ENCODE measurements around the gene RPLP2. TPM values are rescaled to one million over a fixed set of nuclear protein-coding genes. Genes with fewer than 3 reads are reported as not detected.

Gene RPLP2
- total RNA-seq, 1 donor from 2014 or later, result 418 TPM

DNA sequence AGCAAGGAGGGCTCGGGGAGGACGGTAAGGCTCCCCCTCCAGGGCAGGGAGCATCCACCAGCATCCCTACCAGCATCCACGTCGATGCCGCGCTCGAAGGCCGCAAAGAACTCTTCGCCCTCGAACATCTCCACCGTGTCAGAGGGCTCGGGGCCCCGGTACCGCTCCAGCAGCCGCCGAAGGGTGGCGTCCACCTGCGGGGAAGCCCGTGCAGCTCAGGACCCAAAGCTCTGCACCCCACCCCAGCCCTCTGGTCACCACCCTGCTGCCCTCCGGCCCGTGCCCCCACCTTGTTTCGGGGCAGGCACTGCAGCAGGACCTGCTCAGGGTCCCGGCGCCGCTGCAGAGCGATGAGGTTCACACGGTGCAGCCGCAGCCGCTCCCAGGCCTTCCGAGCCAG is 9.3 kb upstream of the RPLP2 start:
- Mint-ChIP-seq H3K9me3 (no peaks in the 10 kb centered on the region), H3K4me3 (no peak overlapping the region), H3K27me3 (ENCODE audit: insufficient read depth, low read depth) (peaks cover 4% of the 10 kb centered on the region), H3K27ac (no peak overlapping the region), H3K36me3 (no peaks in the 10 kb centered on the region), H3K4me1 (peaks cover 14% of the 10 kb centered on the region)
- DNase-seq (ENCODE audit: low spot score), result no peak
- TF ChIP-seq EZH2phosphoT487 (IDR thresholded peaks at IDR 0.05) (no peak), EZH2 (IDR thresholded peaks at IDR 0.05) (no peak)
- no peaks in the 10 kb centered on the region for H3K9me3 ChIP-seq (ENCODE audit: low read depth)
- H3K9ac ChIP-seq, result no peak overlapping the region
- H3K4me2 ChIP-seq, result no peak overlapping the region
- H3K79me2 ChIP-seq (ENCODE audit: low read depth), result peaks cover 17% of the 10 kb centered on the region
- H3F3A ChIP-seq (ENCODE audit: low read depth), result peaks cover 12% of the 10 kb centered on the region
- no peaks in the 10 kb centered on the region for H3K36me3 ChIP-seq
- H3K4me3 ChIP-seq, result no peak overlapping the region
- H3K27ac ChIP-seq, result no peak overlapping the region
- peaks cover 36% of the 10 kb centered on the region for H4K20me1 ChIP-seq (ENCODE audit: low read depth)
- no peak overlapping the region for H2AFZ ChIP-seq (replicated peaks)
- peaks cover 20% of the 10 kb centered on the region for H3K4me1 ChIP-seq
- no peaks in the 10 kb centered on the region for H3K27me3 ChIP-seq

GRCh38 chr11:801097-801780 is 8.5 kb upstream of the RPLP2 start:
- Mint-ChIP-seq H3K4me3 (no peak overlapping the region), H3K27ac (no peak overlapping the region), H3K36me3 (no peaks in the 10 kb centered on the region), H3K9me3 (no peaks in the 10 kb centered on the region), H3K27me3 (ENCODE audit: insufficient read depth, low read depth) (peaks cover 4% of the 10 kb centered on the region), H3K4me1 (peaks cover 14% of the 10 kb centered on the region)
- no peak overlapping the region for H2AFZ ChIP-seq (replicated peaks)
- no peak overlapping the region for H3K9ac ChIP-seq
- no peaks in the 10 kb centered on the region for H3K9me3 ChIP-seq (ENCODE audit: low read depth)
- peaks cover 14% of the 10 kb centered on the region for H3K4me1 ChIP-seq
- peaks cover 29% of the 10 kb centered on the region for H4K20me1 ChIP-seq (ENCODE audit: low read depth)
- peaks cover 18% of the 10 kb centered on the region for H3F3A ChIP-seq (ENCODE audit: low read depth)
- H3K4me2 ChIP-seq, result no peak overlapping the region
- TF ChIP-seq EZH2 (IDR thresholded peaks at IDR 0.05), result no peak
- TF ChIP-seq CTCF (IDR thresholded peaks at IDR 0.05), result no peak
- no peak for TF ChIP-seq EZH2phosphoT487 (IDR thresholded peaks at IDR 0.05)
- H3K36me3 ChIP-seq, result no peaks in the 10 kb centered on the region
- H3K27me3 ChIP-seq, result no peaks in the 10 kb centered on the region
- no peak overlapping the region for H3K27ac ChIP-seq
- H3K79me2 ChIP-seq (ENCODE audit: low read depth), result peaks cover 12% of the 10 kb centered on the region
- no peak for DNase-seq (ENCODE audit: low spot score)
- H3K4me3 ChIP-seq, result no peak overlapping the region

DNA sequence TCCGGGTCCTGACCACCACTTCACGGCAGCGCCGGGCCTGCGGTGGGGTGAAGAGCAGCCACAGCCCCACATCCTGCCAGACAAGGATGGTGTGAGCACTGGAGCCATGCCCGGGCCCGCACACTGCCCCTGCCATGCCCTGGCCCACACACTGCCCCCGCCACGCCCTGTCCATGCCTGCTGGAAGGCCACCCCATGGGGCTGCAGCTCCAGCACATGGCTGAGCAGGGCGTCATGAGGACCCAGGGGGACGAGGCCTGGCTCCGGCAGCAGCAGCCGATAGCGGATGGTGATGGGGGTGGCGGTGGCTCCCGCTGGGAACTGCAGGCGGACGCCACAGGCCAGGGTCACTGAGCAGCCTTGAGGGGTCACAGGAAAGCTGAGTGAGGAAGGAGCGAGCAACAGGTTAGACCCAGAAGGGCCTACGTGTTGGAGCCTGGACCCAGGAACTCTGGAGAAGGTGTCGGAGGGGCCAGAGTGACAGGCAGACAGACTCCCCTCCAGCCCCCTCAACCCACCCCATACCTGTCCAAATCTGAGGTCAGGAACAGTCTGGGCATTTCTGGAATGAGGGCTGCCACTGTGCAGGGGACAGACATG is 7.6 kb upstream of the RPLP2 start:
- no peaks in the 10 kb centered on the region for H3K27me3 ChIP-seq
- peaks cover 8% of the 10 kb centered on the region for H3K4me1 Mint-ChIP-seq
- H3K27ac ChIP-seq, result no peak overlapping the region
- TF ChIP-seq EZH2phosphoT487 (IDR thresholded peaks at IDR 0.05) (no peak), EZH2 (IDR thresholded peaks at IDR 0.05) (no peak), CTCF (IDR thresholded peaks at IDR 0.05) (no peak)
- H3K9ac ChIP-seq, result no peak overlapping the region
- no peak overlapping the region for H3K4me3 Mint-ChIP-seq
- DNase-seq (ENCODE audit: low spot score), result no peak
- H3K79me2 ChIP-seq (ENCODE audit: low read depth), result peaks cover 3% of the 10 kb centered on the region
- H3F3A ChIP-seq (ENCODE audit: low read depth), result peaks cover 24% of the 10 kb centered on the region
- H3K9me3 Mint-ChIP-seq, result no peaks in the 10 kb centered on the region
- no peak overlapping the region for H3K4me2 ChIP-seq
- peaks cover 21% of the 10 kb centered on the region for H4K20me1 ChIP-seq (ENCODE audit: low read depth)
- H3K36me3 ChIP-seq, result no peaks in the 10 kb centered on the region
- no peaks in the 10 kb centered on the region for H3K9me3 ChIP-seq (ENCODE audit: low read depth)
- no peak overlapping the region for H2AFZ ChIP-seq (replicated peaks)
- no peaks in the 10 kb centered on the region for H3K36me3 Mint-ChIP-seq
- no peak overlapping the region for H3K4me3 ChIP-seq
- no peaks in the 10 kb centered on the region for H3K27me3 Mint-ChIP-seq (ENCODE audit: insufficient read depth, low read depth)
- peaks cover 7% of the 10 kb centered on the region for H3K4me1 ChIP-seq
- no peak overlapping the region for H3K27ac Mint-ChIP-seq

Measured in neural progenitor cell (in vitro differentiated cells).